ENCODE results near the gene LKAAEAR1.
"Not testable (repeated sequence)": the region's sequence is repeated elsewhere in the genome, so short reads cannot be mapped to it uniquely, and the experiment has no call there.

The LKAAEAR1 gene

GRCh38 chr20:64119681-64120341 is 35.6 kb upstream of the LKAAEAR1 start:
- no peak for DNase-seq (ENCODE audit: low spot score)
- TF ChIP-seq CTCF (IDR thresholded peaks at IDR 0.05; ENCODE audit: extremely low read depth, missing control alignments): no peak

DNA sequence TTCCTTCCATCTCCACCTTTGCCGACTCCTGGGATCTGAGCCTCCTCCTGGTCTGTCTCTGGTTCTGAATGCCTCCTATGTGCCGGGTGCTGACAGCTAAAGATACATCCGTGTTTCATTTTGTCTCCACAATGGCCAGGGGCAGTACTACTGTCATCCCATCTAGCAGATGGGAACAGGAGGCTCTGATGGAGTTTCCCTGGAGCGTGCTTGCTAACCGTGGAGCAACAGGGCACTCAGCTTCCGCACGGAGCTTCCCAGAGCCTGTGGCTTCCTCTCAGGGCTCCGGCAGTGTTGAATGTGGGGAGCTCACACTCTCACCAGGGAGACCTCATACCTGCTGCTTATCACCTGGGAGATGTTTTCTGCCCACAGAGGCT is 35.1 kb upstream of the LKAAEAR1 start:
- no peak for TF ChIP-seq CTCF (IDR thresholded peaks at IDR 0.05; ENCODE audit: extremely low read depth, missing control alignments)
- no peak for DNase-seq (ENCODE audit: low spot score)

DNA sequence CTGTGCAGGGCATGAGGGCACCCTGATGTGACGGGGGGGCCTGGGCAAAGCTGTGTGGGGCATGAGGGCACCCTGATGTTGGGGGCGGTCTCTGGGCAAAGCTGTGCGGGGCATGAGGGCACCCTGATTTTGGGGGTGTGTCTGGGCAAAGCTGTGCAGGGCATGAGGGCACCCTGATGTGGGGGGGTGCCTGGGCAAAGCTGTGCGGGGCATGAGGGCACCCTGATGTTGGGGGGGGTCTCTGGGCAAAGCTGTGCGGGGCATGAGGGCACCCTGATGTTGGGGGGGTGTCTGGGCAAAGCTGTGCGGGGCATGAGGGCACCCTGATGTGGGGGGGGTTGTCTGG is 33.2 kb upstream of the LKAAEAR1 start:
- not testable (repeated sequence) for DNase-seq (ENCODE audit: low spot score)

- DNase-seq (ENCODE audit: low spot score): no peak
- no peak for TF ChIP-seq CTCF (IDR thresholded peaks at IDR 0.05; ENCODE audit: extremely low read depth, missing control alignments)
These were observed 32.6 kb upstream of the LKAAEAR1 start for GRCh38 chr20:64116541-64117431.

DNA sequence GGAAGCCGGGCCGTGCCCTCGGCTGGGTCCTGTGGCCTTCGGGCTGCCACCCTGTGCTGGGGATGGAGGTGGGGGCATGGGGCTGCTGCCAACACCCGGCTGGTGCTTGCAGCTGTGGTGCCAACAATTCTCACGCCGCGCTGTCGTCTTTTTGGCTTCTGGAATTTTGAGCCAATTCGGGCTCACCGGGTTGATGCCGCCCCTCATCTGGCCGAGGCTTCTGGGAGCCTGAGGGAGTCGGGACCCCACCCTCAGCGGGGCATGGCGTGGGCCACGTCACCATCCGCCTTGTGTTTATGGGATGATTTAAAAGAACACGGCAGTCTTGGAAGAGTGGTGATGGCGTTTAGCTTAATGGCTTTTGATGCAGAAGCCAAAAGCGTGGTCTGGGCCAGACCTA is 31.8 kb upstream of the LKAAEAR1 start:
- no peak for TF ChIP-seq CTCF (IDR thresholded peaks at IDR 0.05; ENCODE audit: extremely low read depth, missing control alignments)

DNA sequence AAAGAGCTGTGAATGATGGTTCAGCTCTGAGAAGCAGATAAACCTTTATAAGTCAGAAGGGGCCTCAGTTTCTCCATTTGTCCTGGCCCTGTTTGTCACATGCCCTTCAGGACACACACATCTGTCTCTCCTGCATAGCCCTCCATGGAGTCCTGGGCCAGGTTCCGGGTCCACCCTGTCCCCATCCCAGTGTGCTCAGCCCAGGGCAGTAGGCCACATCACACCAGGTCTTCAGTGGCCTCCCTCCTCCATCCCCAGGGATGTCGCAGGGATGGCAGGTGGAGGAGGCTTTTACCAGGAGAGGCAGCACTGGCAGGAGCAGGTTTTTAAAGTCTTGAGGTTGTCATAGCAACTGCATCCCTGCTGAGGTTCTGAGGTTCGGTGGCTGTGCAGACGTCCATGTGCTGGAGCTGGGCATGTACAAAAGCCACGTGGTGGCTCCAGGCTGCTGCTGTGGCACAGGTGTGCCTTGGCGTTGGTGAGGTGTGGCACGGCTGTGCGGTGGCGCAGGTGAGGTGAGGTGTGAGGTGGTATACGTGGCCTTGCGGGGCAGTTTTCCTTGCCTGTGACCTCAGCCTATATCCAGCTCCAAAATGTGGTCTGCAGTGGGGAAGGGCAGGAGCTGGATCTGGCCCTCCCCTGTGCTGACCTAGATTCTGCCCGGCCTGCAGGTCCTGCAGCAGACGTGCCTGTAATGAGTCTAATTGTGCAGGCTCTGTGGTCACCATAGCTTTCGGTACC is 31.1 kb upstream of the LKAAEAR1 start:
- DNase-seq (ENCODE audit: low spot score): no peak
- no peak for TF ChIP-seq CTCF (IDR thresholded peaks at IDR 0.05; ENCODE audit: extremely low read depth, missing control alignments)

More for the DNA sequence above, 31.8 kb upstream of the LKAAEAR1 start:
- no peak for DNase-seq (ENCODE audit: low spot score)

DNA sequence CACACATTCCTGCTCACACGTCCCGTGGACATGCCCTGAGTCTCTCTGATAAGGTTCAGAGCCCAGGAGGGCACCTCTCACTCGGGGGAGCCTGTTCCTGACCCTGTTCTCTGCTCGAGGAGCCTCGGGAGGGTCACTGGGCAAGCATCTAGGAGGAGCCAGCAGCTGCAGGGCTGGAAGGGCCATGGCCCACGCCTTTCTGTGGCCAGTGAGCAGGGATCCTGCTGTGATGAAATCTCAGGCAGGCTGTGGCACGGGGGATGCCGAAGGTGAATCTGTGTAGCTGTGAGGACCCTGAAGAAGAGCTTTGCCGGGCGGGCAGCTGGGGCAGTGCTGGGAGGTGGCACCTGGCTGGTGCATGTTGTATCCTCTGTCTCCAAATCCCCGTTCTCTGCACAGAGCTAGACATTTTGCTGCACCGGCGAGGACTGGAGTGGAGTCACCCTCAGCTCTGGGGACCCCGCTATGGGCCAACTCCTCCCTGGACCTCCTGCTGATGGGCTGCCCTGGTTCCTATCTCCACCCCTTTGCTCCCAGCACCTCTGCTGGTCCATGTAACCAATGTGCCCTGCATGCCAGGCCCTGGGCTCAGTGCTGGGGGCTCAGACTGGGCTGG is 30.3 kb upstream of the LKAAEAR1 start:
- TF ChIP-seq CTCF (IDR thresholded peaks at IDR 0.05; ENCODE audit: extremely low read depth, missing control alignments): no peak

More for the DNA sequence above, 30.3 kb upstream of the LKAAEAR1 start:
- no peak for DNase-seq (ENCODE audit: low spot score)
